GM21619 (cell line): ENCODE data around the gene KCNG4.

ENCODE experiments used
- ATAC-seq: cut with Tn5 transposase; IDR thresholded peaks from one replicate; pipeline ENCODE4 v1.9.1; 2021; ENCODE audit not compliant: unreplicated experiment

KCNG4 gene

GRCh38 chr16:84183911-84184591, 55.8 kb downstream of the KCNG4 start:
- ATAC-seq: no peak

DNA sequence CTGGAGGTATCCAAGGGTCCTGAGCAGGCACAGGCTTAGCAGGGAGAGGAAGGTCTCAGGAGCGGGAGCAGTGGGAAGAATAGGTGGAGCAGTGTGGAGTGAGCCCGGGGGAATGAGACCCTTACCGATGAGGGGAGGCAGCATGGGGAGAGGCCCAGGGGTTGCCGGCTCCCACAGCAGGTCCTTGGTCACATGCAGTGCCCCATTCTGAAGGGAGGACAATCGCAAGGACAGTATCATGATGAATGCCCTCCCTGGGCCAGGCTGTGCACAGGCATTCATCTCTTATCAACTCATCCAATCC, 56.3 kb downstream of the KCNG4 start:
- ATAC-seq: no peak

DNA sequence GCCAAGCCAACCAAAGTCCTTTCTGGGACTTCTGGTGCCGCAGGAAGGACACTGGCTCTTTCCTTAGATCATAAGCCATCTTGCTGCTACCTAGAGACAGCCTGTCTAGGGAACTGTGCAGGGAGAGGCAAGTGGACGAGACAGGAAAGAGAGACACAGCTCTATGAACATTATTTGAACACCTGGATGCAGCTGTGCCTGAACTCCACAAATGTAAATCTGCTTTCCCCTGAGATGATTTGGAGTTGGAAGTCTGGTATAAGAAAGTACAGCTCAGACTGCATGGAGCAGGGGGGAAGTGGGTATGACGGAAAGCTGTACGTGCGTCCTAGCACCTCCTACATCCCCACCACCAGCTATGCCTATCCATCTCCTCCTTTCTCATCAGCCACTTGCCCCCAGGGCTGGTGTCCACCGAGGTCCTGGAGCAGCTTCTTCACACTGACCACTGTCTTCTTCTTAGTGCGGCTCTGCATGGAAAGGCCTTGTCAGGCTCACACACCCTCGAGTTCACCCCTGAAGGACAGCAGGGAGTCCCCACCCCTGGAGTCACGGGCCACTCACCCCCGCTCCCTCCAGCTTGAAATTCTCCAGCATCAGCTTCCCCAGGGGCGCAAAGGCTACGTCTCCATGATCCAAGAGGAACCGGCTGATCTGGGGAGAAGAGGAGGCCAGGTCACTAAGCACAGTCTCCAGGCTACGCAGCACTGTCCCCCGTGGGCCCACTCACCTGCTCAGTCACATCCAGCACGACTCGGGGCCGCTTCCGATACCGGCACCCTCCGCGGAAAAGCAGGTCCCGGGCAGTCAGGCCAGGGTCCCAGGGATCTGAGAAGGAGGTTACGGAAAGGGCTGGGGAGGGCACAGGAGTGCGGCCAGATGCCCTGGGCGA, 56.9 kb downstream of the KCNG4 start:
- no peak for ATAC-seq

GRCh38 chr16:84182104-84182503, 57.7 kb downstream of the KCNG4 start:
- no peak for ATAC-seq

DNA sequence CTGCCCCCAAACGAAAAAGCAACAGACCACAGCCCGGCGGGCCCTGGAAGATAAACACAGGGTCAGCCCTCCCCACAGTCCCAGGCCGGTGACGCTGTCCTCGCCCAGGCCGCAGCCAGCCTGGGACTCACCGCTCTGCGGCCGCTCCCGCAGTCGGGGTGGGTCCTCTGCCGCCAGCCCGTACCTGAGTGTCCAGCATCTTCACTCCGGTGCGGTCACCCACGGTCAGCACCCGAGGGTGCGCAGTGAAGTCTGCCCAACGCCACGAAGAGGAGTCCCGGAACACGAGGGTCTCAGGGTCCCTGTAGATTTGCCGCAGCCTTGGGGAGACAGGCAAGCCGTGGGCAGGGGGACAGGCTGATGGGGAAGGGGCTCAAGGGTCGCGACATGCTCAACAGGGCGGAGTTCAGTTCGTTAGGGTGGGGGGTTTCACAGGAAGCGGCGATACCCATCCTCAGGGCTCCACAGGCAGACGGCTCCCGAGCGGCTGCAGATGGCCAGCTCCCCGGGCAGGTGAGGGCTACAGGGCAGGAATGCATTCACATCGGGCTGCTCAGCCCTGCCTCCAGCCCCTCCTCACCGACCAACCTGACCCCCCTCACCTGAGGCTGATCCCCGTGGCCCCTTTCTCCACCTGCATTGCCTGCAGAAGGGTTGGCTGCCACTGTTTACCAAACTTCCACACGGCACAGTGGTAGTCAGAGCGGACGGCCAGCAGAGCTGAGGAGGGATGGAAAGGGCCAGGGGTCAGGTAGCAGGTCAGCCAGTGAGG, 58.5 kb downstream of the KCNG4 start:
- ATAC-seq: no peak

- no peak for ATAC-seq
Observed at GRCh38 chr16:84180519-84181140, 59.2 kb downstream of the KCNG4 start.

DNA sequence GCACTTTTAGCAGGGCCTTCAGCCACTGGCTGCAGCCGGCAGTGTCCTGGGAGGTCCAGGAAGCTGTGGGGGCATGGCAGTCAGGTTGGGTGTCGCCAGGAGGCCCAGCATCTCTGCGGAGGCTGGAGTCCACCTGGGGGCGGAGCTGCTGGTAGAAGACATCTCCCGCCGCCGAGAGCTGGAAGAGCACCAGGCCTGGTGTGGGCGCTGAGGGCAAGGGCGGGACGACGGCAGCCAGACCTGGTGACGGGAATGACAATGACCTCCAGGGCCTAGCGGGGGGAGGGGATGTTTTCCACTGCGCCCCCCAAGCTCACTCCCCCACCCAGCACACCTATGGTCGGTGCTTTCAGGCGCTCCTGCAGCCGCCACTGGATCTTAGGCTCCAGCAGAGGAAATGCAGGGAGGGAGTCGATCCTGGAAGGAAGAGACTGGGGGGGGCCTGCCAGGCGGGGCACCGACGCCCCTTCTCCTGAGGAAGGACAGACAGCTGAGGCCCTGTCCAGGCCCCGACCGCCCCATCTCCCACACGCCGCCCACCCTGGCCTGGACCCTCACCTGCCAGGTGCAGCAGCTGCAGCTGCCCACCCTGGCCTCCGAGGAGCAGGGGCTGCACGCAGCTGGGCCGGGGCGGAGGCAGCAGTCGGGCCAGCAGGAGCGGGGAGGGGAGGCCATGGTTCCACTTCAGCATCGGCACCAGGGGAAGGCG, 60.0 kb downstream of the KCNG4 start:
- no peak for ATAC-seq

- ATAC-seq: no peak
Observed at GRCh38 chr16:84178892-84179611, 60.8 kb downstream of the KCNG4 start.

GRCh38 chr16:84178146-84178765, 61.6 kb downstream of the KCNG4 start:
- ATAC-seq: no peak

- no peak for ATAC-seq
Observed at GRCh38 chr16:84177741-84178073, 62.1 kb downstream of the KCNG4 start.

- no peak for ATAC-seq
Observed at GRCh38 chr16:84176192-84177053, 63.4 kb downstream of the KCNG4 start.

DNA sequence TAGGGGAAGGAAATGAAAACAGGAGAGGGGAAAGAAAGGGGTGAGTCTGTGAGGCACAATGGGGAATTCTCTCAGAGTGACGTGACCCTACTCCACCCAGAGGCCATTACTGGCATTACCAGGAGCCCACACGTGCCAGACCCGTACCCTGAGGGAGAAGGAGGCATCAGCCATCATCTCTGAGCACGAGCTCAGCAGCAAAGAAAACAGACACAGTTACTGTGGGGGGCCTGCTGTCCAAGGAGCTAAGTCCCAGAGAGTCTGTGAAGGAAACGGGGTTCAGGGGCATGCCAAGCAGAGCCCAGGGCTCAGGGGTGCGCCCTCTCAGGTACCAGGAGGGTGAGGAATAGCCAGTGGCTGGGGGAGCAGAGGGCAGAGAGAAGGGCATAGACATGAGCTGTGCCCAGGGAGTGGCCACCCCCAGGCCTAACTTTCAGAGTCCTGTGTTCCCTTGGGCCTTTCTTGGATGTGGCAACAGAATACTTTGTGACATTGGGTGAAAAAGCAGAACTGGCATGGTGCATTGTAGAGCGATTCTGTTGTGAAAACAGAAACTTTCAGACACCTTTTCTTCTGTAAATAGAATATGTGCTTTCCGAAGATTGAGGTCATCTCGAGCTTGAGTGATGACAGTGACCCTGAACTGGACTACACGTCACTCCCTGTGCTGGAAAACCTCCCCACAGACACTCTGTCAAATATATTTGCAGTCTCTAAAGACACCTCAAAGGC, 64.3 kb downstream of the KCNG4 start:
- ATAC-seq: peak; percentile 69

DNA sequence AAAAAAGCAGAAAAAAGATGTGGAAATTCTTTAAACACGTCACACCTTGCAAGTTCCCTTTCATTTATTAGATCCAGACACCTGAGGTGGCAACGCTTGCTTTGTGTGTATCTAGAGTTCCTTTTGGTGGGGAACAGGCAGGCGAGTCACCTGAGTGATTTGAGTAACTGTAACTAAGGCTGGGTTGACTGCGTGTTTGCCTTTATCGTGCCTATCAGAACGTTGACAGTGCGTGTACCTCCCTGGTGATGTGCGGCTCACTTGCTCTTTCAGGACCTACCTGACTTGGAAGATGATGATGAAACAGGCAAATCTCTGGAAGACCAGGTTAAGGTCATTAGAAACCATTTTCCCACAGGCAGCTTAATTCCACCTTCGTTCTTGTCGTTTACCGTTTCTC, 65.4 kb downstream of the KCNG4 start:
- no peak for ATAC-seq

GRCh38 chr16:84169765-84170310, 70.0 kb downstream of the KCNG4 start:
- ATAC-seq: no peak
